ENCODE measurements around the gene CYP1B1.

Gene CYP1B1

GRCh38 chr2:38074764-38075506 lies 1.0 kb downstream of the CYP1B1 start:
- DNase-seq, result no peak

- DNase-seq, result no peak
Observed at GRCh38 chr2:38074058-38074763, 1.7 kb downstream of the CYP1B1 start.

DNA sequence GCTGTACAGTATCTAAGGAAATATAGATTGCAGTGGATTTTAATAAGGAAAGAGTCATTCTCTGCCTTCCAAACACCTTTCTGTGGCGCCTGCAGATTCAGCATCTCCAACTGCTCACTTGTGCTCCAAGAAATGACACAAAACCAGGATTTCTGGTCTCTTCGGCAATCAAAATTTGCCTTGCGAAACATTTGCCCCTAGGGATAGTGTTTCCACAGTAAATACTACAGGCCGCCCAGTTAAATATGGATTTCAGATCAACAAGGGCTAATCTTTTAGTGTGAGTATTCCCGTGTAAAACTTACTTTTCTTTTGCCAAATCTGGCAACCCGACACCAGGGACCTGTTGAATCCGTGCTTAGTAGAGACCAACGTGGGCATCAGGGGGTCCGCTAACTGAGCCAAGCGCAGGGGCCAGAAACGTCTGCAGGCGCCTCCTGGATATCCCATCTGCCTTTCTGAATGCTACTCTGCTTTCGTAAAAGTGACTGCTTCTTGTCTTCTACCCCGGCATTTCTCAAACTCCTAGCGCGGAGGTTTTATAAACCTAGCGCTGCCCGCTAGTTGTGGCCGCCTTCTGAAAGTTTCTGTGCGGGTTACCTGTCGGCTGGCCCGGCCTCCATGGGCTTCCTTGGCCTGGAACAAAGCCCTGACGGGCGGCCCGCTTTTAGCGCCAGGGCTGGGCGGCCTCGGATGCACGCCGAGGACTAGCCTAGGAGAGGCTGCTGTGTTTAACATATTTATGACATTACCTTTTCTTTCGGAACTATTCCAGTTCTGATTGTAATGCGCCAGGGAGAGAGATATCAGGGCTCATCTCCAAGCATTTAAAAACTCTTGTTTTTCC lies 2.5 kb downstream of the CYP1B1 start:
- DNase-seq, result no peak

- no peak for DNase-seq
Observed at GRCh38 chr2:38070438-38070837, 5.5 kb downstream of the CYP1B1 start.

- no peak for DNase-seq
Observed at GRCh38 chr2:38068234-38068633, 7.7 kb downstream of the CYP1B1 start.

DNA sequence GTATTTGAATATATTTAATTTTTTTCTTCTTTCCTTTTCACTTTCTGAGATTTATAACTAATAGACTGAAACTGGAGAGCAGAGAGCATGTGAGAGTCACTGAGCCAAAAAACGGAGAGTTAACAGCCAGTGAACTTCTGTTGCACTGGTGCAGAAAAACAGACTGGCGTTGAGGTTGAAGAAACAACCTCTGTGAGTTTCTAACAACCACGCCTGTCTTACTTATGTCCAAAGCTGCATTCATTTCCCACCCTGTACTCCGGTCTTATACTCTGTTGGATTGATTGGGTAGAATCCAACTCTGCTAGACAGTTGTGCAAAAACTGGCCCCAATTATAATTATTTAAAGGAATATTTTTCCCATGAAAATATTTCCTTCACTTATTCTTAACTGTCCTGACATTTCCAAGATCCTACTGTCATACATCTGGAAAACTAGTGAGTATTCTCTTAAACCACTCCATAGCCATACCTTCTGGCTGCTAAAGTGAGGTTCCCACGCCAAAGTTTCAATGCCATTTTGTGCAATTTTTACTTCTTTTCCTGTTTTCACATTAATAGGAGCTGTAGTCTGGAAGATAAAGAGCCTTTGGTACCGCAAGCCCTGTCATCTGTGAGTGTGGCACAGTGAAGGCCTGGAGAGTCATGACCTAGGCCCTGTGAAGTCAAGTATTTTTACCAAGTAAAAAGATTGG lies 9.4 kb downstream of the CYP1B1 start:
- no peak for DNase-seq

DNA sequence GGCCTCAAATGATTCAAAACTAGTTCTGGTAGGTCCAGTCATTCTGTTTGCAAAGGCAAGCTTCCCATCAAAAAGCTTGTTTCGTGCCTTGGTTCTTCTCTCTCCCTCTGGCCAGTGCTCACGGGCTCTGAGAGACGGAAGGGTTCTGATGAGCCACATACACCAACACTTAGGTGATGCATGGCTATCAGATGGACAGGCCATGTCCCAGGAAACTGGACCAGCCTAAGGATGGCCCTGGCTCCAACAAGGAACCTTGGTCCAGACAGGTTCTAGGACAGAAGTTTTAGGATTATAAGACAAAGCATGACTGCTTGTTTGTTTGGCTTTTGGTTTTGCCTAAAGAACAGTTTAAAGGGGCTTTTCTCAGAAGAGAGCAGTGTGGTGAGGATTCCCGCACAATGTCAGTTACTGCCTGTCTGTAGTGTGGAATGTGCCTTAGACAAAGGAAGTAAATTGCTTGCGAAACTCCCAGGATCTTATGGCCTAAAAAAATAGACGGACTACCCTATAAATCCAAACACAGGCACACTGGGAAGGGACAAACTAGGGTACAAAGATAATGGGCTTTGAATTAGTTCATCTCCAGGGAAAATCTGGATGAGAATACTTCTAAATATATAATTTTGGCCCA lies 10.3 kb downstream of the CYP1B1 start:
- DNase-seq, result no peak

- DNase-seq, result no peak
Observed at GRCh38 chr2:38064801-38065501, 11.0 kb downstream of the CYP1B1 start.

GRCh38 chr2:38060236-38061018 lies 15.5 kb downstream of the CYP1B1 start:
- no peak for DNase-seq

GRCh38 chr2:38057651-38058410 lies 18.1 kb downstream of the CYP1B1 start:
- DNase-seq, result peak; percentile 36

DNA sequence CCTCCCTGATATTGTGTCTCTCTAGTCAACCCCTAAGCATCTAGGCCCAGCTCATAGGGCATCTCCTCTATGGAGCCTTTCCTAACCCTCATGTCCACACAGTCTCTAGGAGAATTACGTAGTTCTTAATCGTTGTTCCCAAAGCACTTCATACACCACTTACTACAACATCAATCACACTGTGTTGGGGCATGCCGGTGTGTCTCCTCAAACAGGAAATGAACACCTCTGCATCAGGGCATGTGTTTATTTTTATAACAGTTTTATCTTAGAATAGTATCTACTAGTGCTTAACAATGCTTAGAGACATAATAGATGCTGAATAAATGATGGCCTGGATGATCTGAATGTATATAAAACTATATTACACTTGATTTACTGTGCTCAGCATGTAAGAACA lies 19.7 kb downstream of the CYP1B1 start:
- no peak for DNase-seq

DNA sequence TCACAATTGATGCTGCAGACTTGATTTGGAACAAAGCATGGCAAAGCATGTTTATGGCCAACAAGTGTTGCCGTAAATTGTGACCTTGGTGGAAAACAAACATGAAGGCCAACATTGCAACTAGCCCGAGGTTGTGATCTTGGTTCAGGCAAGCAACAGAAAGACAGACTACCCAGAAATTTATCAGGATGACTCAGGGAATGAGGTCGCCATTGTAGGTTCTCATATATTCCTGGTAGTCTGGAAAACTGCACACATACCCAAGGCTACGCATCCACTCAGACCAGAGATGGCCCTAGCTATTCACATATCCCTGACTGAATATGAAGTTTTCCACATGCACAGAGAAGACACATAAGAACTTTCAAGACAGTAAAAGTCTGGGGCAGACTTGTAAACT lies 30.1 kb downstream of the CYP1B1 start:
- DNase-seq, result no peak

- DNase-seq, result no peak
Observed at GRCh38 chr2:38039121-38039910, 36.6 kb downstream of the CYP1B1 start.

GRCh38 chr2:38038682-38039081 lies 37.3 kb downstream of the CYP1B1 start:
- no peak for DNase-seq

DNA sequence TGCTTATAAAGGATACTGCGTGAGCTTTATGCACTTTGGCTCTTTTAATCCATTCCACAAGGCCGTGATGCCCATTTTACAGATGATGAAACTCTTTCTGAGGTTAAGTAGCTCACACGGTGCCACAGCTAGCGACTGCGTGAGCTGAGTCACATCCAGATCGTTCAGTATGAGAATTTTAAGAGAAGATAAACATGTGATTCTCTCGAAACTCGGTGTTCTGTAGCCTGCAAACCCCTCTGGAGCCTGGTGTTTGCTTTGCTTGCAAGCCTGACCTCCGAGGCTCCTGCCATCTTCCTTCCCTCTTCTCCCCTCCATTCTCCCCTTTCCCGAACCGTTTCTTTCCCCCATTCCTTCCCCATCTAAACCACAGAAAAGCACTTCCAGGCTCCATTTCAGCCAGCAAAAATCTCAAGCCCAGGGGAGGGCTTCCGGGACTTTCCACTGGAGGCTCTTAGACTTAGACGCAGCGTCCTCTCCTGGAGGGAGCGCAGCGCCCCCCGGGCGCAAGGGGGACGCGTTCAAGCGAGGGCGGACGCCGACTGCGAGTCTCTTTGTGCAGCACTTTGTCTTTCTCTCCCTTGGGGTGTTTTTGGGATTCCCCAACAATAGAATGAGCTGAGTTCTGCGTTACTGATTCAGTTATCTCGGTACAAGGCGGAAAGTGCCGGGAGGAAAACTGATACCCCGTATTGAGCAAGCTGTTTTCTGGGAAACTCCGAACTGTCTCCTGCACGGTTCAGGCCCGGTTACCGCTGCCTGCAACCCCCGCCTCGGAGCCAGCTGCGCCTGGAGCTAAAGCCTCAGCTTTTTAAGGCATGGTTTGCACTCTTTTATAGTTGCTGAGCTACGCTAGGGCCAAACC lies 38.0 kb downstream of the CYP1B1 start:
- no peak for DNase-seq

DNA sequence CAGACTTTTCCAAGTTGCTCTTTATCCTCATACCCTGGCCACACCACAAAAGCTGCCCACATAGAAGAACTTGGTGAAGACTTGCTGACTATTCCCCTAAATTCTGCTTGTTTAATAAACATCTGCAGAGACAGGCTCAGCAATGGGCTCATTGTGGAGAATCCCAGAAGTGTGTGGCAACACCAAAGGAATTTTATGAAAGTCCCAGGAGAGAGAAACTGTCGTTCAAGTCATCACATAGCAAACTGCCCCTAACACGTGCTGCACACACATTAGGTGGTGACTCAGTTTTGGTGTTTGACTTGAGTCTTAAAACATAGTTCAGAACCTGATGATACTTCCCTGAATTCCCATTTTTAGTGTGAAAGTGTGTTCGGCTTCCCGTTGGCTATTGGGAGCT lies 38.6 kb downstream of the CYP1B1 start:
- DNase-seq, result no peak

- no peak for DNase-seq
Observed at GRCh38 chr2:38035968-38036367, 40.0 kb downstream of the CYP1B1 start.

GRCh38 chr2:38033646-38034045 lies 42.3 kb downstream of the CYP1B1 start:
- no peak for DNase-seq

All from KG1 (cell line).